GM18519 (cell line): ENCODE results near the gene PSMF1.

Experiments used
- ATAC-seq: cut with Tn5 transposase; IDR thresholded peaks from one replicate; pipeline ENCODE4 v1.9.1; 2021; ENCODE audit warnings: mild to moderate bottlenecking, moderate library complexity; ENCODE audit not compliant: unreplicated experiment, low FRiP score

Gene PSMF1

GRCh38 chr20:1186367-1186991, 68.1 kb downstream of the PSMF1 start:
- ATAC-seq: no peak

GRCh38 chr20:1187605-1188171, 69.3 kb downstream of the PSMF1 start:
- no peak for ATAC-seq

GRCh38 chr20:1188347-1188746, 69.9 kb downstream of the PSMF1 start:
- ATAC-seq: no peak

GRCh38 chr20:1189827-1190226, 71.4 kb downstream of the PSMF1 start:
- ATAC-seq: no peak

- no peak for ATAC-seq
These were observed 72.4 kb downstream of the PSMF1 start for GRCh38 chr20:1190847-1191246.

GRCh38 chr20:1191299-1191698, 72.9 kb downstream of the PSMF1 start:
- no peak for ATAC-seq

- no peak for ATAC-seq
These were observed 76.8 kb downstream of the PSMF1 start for GRCh38 chr20:1195226-1195625.

- ATAC-seq: no peak
These were observed 78.2 kb downstream of the PSMF1 start for GRCh38 chr20:1196634-1197033.

GRCh38 chr20:1197801-1198200, 79.4 kb downstream of the PSMF1 start:
- no peak for ATAC-seq

GRCh38 chr20:1198751-1199150, 80.3 kb downstream of the PSMF1 start:
- no peak for ATAC-seq

GRCh38 chr20:1199212-1199873, 80.9 kb downstream of the PSMF1 start:
- no peak for ATAC-seq

GRCh38 chr20:1199964-1200363, 81.6 kb downstream of the PSMF1 start:
- ATAC-seq: no peak

GRCh38 chr20:1202762-1203504, 84.5 kb downstream of the PSMF1 start, which contains the start of gene C20orf202:
C20orf202 (plus strand) TSS chr20:1203454; CDS start chr20:1203586, 132 bp downstream.
- no peak for ATAC-seq

GRCh38 chr20:1203630-1204029, 85.2 kb downstream of the PSMF1 start:
- ATAC-seq: no peak

- ATAC-seq: no peak
These were observed 85.7 kb downstream of the PSMF1 start for GRCh38 chr20:1204113-1204512.

GRCh38 chr20:1204576-1204975, 86.2 kb downstream of the PSMF1 start:
- no peak for ATAC-seq

- no peak for ATAC-seq
These were observed 87.4 kb downstream of the PSMF1 start for GRCh38 chr20:1205802-1206201.

GRCh38 chr20:1206366-1207148, 88.2 kb downstream of the PSMF1 start:
- ATAC-seq: no peak

GRCh38 chr20:1207293-1207878, 89.0 kb downstream of the PSMF1 start:
- ATAC-seq: no peak
